Measurements from ENCODE around the gene ARG2. TPM values are rescaled to one million over a fixed set of nuclear protein-coding genes. Genes with fewer than 3 reads are reported as not detected.
A peak's percentile ranks its signal among the peaks of the same experiment; 100 is the strongest.
"Not testable (repeated sequence)": the region's sequence is repeated elsewhere in the genome, so short reads cannot be mapped to it uniquely, and the experiment has no call there.

The ARG2 gene
- total and polyA plus RNA-seq, 2 experiments from 2014 or later, result 11.0 to 12.9 TPM

DNA sequence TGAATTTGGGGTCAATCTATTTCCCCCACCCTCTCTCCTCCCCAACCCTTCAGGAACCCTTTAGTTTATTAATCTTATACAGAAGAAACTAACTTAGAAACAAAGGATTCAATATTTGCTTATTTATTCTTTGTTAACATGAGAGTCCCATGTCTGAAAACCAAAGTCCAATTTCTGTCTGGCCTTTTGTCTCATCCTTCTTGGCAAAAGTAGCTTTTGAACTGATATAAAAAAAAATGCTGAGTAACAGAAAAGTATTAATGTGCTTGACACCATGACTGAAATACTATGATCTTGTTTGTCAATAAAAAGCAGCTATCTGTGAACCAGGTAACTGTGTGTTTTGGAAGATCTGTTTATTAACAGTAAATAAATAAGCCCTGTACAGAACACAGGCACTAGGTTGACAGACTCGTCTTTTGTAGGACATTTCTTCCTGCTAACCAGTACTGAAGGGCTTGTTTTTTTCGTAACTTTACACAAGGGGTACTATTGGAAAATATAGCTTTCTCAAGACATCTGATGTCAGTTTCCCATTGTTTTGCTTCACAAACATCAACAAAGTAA, 30.4 kb upstream of the ARG2 start:
- Histone ChIP-seq H3K36me3 (peaks cover 4% of the 10 kb centered on the region), H3K4me3 (no peak overlapping the region), H3K27me3 (no peaks in the 10 kb centered on the region), H3K4me1 (ENCODE audit: low read depth) (no peaks in the 10 kb centered on the region), H3K27ac (no peak overlapping the region), H3K9me3 (ENCODE audit: low read depth) (no peaks in the 10 kb centered on the region)
- no peak for DNase-seq (ENCODE audit: low read depth in 1 of 2, low spot score in 1 of 2)
- TF ChIP-seq, protein P1, sequence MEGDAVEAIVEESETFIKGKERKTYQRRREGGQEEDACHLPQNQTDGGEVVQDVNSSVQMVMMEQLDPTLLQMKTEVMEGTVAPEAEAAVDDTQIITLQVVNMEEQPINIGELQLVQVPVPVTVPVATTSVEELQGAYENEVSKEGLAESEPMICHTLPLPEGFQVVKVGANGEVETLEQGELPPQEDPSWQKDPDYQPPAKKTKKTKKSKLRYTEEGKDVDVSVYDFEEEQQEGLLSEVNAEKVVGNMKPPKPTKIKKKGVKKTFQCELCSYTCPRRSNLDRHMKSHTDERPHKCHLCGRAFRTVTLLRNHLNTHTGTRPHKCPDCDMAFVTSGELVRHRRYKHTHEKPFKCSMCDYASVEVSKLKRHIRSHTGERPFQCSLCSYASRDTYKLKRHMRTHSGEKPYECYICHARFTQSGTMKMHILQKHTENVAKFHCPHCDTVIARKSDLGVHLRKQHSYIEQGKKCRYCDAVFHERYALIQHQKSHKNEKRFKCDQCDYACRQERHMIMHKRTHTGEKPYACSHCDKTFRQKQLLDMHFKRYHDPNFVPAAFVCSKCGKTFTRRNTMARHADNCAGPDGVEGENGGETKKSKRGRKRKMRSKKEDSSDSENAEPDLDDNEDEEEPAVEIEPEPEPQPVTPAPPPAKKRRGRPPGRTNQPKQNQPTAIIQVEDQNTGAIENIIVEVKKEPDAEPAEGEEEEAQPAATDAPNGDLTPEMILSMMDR (IDR thresholded peaks at IDR 0.05; ENCODE audit: low read depth, low read length), result no peak

DNA sequence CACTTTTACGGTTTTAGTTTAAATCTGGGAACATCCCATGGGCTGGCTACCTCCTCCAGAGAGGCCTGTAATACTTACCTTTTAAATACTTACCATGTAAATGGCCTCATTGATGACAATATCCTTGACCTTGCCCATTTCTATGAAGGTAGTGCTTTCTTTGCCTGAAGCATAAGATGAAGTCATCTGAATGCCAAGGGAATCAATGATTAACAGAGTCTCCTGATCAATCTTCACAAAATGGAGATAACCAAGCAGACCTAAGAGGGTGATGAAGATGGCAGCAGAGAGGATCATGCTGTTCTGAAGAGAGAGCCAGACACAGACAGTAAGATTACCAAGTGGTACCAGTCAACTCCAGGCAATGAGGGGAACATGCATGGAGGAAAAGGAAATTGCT, 26.1 kb upstream of the ARG2 start:
- H3K4me3 ChIP-seq; H3K4me1 ChIP-seq (ENCODE audit: low read depth); DNase-seq (ENCODE audit: low read depth in 1 of 2, low spot score in 1 of 2); H3K36me3 ChIP-seq; H3K9me3 ChIP-seq (ENCODE audit: low read depth); H3K27ac ChIP-seq; H3K27me3 ChIP-seq: not testable (repeated sequence)

DNA sequence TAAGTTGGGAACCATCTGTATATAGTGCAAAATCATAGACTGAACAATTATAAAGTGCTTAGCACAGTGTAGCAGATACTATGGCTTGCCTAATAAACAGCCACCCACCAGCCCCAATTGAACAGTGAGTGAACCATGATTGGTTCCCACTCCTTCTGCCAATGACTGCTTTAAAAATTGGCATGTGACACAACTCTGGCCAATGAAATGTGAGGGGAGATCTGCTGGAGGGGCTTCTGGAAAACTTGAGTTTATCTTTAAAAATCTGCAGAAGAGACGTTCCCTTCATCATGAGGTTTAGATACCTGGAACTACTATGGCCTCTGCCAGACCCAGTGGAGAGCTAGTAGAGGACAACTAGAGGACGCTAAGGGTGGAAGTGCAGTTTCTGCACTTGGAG, 24.3 kb upstream of the ARG2 start:
- Histone ChIP-seq H3K27ac (no peak overlapping the region), H3K4me3 (no peak overlapping the region), H3K36me3 (no peaks in the 10 kb centered on the region), H3K9me3 (ENCODE audit: low read depth) (no peaks in the 10 kb centered on the region), H3K27me3 (no peaks in the 10 kb centered on the region), H3K4me1 (ENCODE audit: low read depth) (no peaks in the 10 kb centered on the region)
- no peak for DNase-seq (ENCODE audit: low read depth in 1 of 2, low spot score in 1 of 2)
- TF ChIP-seq, protein P1 (IDR thresholded peaks at IDR 0.05; ENCODE audit: low read depth, low read length), result no peak

DNA sequence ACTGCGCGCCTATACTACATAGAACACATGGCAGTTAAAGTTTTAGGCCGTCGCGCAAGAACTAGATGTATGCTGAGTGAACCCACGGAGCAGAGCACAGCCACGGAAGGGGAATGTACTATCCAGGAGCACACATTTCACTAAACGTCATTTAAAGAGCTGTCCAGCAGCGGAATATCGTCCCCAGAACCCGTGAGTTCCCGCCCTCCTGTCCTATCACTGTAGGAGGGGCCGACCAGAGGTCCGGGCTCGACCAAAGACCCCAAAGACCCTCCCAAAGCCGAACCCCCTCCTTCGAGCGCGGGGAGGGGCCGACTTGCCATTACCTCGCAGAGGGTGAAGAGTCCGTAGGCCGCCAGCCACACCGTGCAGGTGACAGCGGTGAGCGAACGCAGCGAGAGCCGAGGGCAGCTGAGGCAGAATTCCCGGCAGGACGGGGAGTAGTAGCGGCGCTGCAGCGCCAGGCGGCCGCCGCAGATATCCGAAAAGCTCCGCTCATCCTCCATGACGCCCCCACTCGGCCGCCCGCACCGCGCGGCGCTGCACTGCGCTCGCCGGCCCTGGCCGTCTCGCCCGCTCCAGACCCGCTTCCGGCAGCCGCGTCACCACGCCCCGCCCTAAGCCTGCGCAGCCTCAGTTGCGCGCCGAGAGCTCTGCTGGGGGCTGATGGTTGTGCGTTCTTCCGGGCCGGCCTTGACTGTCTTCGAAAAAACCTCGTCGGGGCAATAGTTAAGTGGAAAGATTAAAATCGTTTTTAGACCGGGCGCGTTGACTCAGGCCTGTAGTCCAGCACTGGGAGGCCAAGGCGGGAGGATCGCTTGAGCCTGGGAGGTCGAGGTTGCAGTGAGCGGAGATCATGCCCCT, 19.8 kb upstream of the ARG2 start, which contains the start of gene PIGH:
Gene PIGH, minus strand, starts transcription at position 571 of the 864 bp plus-strand sequence. Its CDS starts 65 bp downstream, at position 506.
- H3K4me3 ChIP-seq, result peak within 1 kb of the TSS; percentile 76

DNA sequence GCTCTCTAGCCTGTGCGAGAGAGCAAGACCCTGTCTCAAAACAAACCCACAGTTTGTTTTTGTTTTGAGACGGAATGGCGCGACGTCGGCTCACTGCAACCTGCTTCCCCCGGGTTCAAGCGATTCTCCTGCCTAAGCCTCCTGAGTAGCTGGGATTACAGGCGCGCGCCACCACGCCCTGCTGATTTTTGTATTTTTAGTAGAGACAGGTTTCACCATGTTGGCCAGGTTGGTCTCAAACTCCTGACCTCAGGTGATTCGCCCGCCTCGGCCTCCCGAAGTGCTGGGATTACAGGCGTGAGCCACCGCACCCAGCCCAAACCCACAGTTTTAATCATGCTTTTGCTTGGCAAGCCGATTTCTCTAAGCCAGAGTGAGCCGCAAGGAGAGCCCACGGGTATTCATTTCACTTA, 19.2 kb upstream of the ARG2 start:
- H3K36me3 ChIP-seq; H3K27me3 ChIP-seq; H3K4me1 ChIP-seq (ENCODE audit: low read depth); DNase-seq (ENCODE audit: low read depth in 1 of 2, low spot score in 1 of 2); H3K9me3 ChIP-seq (ENCODE audit: low read depth): not testable (repeated sequence)
- peak overlapping the region; percentile 76 for H3K4me3 ChIP-seq
- H3K27ac ChIP-seq, result peak overlapping the region; percentile 67

More for the DNA sequence above, 19.8 kb upstream of the ARG2 start, which contains the start of gene PIGH:
- peak; percentile 90 to 94 for DNase-seq (ENCODE audit: low read depth in 1 of 2, low spot score in 1 of 2)
- Histone ChIP-seq H3K27ac (peak within 1 kb of the TSS; percentile 67), H3K4me1 (ENCODE audit: low read depth) (no peaks in the 10 kb centered on the region), H3K9me3 (ENCODE audit: low read depth) (no peaks in the 10 kb centered on the region), H3K27me3 (no peaks in the 10 kb centered on the region), H3K36me3 (no peaks in the 10 kb centered on the region)
- TF ChIP-seq, protein P1 (IDR thresholded peaks at IDR 0.05; ENCODE audit: low read depth, low read length), result peak; percentile 64

DNA sequence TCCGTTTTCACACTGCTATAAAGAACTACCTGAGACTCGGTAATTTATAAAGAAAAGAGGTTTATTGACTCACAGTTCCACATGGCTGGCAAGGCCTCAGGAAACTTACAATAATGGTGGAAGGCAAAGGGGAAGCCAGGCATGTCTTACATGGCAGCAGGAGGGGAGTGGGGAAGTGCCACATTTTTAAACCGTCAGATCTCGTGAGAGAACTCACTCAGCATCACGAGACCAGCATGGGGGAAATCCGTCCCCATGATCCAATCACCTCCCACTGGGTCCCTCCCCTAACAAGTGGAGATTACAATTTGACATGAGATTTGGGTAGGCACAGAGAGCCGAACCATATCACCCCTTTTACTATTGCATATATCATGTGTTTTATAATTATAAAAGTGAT, 17.6 kb upstream of the ARG2 start:
- no peaks in the 10 kb centered on the region for H3K36me3 ChIP-seq

More for the DNA sequence above, 17.6 kb upstream of the ARG2 start:
- H3K27ac ChIP-seq, result no peak overlapping the region
- no peaks in the 10 kb centered on the region for H3K4me1 ChIP-seq (ENCODE audit: low read depth)
- no peak overlapping the region for H3K4me3 ChIP-seq
- H3K27me3 ChIP-seq, result peaks cover 14% of the 10 kb centered on the region
- TF ChIP-seq, protein P1 (IDR thresholded peaks at IDR 0.05; ENCODE audit: low read depth, low read length), result no peak
- no peaks in the 10 kb centered on the region for H3K9me3 ChIP-seq (ENCODE audit: low read depth)
- no peak for DNase-seq (ENCODE audit: low read depth in 1 of 2, low spot score in 1 of 2)
